ENCODE results near the gene IGSF21.

Gene IGSF21

DNA sequence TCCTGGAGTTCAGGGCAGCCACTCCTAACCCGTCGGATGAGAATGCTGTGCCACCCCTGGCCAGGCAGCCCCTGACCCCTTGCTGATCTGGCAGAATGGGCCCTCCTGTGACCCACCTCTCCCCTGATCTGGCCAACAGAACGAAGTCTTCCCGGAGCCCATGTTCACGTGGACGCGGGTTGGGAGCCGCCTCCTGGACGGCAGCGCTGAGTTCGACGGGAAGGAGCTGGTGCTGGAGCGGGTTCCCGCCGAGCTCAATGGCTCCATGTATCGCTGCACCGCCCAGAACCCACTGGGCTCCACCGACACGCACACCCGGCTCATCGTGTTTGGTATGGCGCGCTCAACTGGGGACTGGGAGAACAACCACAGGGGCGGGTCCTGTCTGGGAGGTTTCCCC, 269.1 kb downstream of the IGSF21 start:
- no peak for FAIRE-seq

DNA sequence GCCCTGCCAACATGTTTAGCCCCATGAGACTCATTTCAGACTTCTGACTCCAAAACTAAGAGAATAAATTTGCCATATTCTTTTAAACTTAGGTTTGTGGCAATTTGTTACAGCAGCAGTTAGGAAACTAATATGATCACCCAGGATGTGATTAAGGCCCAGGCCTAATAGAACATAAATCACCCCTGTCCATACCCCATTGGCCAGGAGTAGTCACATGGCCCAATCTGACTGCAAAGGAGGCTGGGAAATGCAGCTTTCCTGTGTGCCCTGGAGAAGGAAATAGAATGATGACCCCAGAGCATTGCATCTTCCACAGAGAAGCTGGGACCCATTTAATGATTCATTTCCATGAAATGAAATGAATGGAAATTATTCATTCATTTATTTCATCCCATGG, 272.7 kb downstream of the IGSF21 start:
- no peak for FAIRE-seq

DNA sequence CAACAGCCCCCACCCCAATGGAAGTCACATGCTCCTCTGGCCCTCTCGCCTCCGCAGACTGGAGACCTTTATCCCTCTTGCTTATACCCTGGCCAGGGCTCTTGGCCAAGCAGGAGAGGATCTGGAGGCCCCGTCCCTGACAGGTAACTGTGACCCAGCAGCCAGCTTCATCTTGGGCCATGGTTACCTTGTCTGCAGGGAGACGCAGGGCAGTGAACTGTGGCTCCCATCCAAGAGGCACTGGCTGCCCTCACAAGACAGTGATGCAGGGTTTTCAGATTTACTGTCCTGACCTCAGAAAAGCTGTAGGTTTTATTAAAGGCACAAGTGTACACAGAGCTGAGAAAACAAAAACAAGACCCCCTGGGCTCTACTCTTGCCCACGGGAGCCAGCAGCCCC, 276.5 kb downstream of the IGSF21 start:
- no peak for FAIRE-seq

DNA sequence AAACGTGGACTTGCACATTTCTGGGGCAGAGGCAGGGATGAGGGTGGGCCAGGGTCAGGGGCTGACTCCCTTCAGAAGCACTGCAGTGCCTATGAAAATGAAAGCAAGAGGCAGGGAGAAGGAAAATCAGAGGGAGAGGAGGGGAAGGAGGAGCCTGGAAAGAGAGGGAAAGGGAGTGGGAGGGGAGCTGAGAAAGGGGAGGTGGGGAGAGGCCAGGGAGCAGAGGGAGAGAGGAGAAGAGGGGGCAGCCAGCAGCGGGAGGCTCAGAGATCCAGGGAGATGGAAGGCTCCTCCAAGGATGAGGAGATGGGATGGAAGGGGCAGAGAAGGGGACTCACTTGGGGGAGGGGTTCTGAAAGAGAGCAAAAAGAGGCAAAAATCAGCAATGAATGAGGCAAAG, 276.9 kb downstream of the IGSF21 start:
- no peak for FAIRE-seq

DNA sequence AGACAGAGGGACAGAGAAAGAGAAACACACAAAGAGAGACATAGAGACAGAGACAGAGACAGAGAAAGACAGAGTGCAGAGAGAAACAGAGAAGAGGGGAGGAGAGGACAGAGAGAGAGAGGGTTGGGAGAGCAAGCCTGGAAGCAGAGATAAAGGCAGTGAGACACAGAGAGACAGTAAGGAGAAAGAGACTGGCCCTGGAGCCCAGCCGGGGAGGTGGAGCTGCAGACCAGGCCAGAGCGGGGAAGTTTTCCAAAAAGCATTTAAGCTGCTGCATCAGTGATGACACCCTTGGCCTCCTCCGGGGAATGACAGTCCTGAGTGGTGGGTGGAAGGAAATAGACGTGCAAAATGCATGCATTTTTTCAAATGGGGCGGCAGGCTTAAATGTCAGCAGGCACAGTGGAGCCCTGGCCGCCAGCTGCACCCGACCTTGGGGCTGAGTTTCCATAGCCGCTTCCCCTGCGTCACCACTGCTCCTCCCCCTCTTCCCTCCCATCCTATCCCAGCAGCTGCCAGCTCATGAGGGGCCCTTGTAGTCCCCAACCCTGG, 277.7 kb downstream of the IGSF21 start:
- no peak for FAIRE-seq

GRCh38 chr1:18386591-18386990, 279.0 kb downstream of the IGSF21 start:
- FAIRE-seq = no peak

DNA sequence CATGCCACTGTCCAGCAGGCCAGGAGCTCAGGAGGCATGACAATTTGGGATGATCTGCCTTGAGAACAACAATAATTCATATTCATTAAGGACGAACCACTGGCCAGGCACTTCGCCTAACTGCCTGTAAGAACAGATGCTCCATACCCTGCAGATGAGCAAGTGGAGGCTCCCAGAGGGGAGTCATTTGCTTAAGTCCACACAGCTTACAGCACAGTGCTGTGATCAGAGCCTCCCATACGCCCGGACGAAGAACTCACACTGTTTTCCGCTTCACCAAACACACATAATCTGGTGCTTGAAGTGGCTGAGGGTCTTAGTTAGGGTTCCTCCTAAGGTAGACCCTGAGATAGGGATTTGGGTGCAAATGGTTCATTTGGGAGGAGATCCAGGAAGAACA, 279.7 kb downstream of the IGSF21 start:
- FAIRE-seq = no peak

GRCh38 chr1:18390953-18391352, 283.4 kb downstream of the IGSF21 start:
- no peak for FAIRE-seq

DNA sequence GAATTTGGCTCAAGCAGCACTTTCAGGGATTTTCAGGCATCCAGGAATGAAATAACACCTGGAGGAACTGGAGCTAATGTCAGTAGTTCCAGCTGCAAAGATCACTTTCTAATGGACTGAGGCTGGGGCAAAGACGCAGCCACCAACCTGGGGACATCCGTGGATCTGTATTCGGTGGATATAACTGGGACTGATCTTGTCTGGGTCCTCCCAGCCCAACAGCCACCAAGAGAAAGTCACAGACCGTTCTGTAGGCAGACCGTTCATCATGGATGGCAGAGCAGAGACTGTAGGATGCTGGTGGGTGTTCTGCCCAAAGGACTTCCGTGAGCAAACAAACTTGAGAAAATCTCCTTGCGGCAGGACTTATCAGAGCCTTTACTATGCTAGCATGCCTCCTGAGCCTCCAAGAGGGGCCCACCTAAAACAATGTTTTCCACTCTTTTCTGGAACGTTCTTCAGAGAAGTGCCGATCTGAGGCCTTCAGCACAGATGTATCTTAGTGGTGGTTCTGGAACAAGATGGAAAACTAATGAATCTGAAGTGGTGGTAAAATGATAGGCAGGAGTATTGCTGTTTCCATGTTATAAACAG, 287.1 kb downstream of the IGSF21 start:
- FAIRE-seq = no peak

DNA sequence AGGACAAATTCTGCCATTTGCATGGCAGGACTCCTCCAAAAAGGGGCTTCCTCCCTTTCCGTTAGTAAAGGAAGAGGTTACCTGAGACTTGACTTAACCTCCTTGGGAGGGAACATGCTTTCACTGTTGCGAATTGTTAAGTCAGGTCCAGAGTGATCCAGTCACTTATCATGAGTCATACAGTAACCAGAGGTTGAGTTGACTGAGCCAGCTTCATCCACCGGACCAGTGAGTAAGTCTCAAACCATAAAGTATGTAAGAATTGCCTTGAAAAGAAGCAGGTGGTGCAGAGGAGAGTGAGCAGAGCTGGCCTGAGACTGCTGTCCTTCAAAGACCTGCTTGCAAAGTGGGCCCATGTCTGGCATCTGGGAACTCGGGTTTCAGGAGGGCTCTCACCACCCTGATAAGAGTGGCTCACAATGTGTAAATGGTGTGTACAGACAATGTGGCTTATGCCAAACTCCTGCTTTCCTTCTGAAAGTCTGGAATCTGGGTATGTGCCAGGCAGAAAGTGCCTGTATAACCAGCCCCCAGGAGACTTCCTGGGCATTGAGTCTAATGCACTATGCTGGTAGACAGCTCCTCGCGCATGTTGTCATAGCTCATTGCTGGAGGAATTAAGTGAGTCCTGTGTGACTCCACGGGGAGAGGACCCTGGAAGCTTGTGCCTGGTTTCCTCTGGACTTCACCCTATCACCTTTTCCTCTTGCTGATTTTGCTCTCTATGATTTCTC, 288.8 kb downstream of the IGSF21 start:
- no peak for FAIRE-seq

DNA sequence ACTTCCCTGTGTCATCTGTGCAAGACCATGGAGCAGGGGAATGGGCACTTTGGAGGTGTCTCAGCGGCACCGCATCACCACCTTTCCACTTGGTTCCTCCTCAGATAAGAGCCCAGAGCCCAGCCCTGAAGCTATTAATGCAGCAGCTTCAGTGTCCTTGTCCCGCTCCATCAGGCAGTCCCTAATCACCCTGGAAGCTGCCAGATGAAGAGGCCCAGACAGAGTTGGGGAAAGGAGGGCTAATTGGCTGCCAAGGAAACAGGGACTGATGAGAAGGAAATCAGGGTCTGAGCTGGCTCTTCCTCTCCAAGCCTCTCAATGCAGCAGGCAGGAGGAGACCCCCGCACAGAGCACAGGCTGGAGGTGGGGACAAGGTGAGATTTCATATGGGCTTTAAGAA, 290.0 kb downstream of the IGSF21 start:
- no peak for FAIRE-seq

DNA sequence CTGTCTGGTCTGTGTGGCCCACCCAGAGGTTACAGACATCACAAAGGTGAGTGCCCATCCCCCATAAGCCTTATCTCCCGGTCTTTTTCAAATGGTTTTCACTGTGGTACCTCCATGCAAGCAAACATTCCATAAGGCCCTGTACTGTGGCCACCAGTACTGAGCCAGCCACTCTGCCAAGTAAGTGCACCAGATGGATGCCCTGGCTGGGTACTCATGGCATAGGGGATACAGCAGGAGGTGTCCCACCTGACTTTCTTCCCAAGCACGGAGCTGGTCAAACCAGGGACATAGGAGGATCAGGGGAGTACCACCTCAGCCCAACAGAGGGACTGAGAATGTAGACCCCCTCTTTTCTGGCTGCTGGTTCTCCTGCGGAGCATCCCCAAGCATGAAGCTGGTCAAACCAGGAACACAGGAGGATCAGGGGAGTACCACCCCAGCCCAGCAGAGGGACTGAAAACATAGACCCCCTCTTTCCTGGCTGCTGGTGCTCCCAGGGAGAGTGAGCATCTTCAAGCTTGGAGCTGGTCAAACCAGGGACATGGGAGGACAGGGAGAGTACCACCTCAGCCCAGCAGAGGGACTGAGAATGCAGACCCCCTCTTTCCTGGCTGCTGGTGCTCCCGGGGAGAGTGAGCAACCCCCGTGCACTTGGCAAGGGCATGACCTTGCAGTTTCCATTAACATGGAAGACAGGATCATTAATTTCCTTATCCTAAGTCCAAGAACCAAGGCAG, 291.4 kb downstream of the IGSF21 start:
- no peak for FAIRE-seq

DNA sequence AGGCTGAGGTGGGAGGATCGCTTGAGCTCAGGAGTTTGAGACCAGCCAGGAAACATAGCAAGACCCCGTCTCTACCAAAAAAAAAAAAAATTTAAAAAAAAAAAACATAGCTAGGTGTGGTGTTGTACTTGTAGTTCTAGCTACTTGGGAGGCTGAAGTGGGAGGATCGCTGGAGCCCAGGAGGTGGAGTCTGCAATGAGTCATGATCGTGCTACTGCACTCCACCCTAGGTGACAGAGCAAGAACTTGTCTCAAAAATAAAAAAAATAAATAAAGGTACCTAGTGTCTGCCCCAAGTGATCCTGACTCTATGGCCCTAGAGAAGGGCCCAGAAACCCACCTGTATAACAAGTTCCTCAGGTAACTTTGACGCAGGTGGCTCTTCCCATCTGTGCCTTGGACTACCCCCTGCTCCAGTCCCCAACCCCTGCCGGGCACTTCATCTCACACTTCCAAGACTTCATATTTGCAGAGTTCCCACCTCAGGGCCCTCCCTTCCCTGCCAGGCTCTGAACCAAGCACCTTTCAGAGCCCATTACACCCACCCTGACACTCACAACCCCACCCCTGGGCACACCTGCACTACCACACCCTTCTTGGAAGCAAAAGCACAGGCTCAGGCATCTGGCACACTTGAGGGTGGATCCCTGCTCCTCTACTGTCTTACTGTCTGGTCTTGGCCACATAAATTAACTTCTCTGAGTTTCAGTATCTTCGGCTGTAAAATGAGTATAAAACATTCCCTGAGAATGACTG, 292.9 kb downstream of the IGSF21 start:
- no peak for FAIRE-seq

DNA sequence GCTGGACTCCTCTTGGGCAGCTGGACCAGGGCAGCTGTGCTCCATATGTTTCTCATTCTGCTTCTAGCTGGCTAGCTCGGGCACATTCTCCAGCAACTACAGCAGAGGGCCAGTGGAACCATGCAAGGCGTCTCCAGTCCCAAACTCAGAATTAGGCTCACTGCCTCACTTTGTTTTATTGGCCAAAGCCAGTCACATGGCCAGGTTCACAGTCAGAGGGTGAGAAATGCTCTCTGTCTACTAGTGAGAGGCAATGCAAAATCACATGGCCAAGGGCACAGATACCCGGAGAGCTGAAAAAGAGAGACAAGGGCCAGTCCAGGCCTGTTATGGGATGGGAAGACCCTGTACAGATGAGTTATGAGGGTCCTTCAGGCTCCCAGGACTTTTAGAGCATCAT, 294.3 kb downstream of the IGSF21 start:
- FAIRE-seq = no peak

DNA sequence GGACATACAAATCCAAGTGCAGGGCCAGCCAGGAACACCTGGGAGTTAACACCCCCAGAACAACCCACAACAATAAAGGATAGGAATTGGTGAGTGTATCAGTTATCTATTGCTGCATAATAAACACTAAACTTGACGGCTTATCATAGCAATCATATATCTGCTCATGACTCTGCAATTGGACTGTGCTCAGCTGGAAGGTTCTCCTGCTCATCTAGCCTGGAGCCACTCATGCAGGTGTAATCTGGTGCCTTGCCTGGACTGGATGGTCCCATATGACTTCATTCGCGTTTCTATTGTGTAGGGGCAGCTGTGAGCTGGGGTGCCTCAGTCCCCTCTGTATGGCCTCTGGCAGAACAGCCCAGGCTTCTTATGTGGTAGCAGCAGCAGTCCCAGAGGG, 296.9 kb downstream of the IGSF21 start:
- FAIRE-seq = no peak

GRCh38 chr1:18407166-18408045, 299.8 kb downstream of the IGSF21 start:
- no peak for FAIRE-seq

DNA sequence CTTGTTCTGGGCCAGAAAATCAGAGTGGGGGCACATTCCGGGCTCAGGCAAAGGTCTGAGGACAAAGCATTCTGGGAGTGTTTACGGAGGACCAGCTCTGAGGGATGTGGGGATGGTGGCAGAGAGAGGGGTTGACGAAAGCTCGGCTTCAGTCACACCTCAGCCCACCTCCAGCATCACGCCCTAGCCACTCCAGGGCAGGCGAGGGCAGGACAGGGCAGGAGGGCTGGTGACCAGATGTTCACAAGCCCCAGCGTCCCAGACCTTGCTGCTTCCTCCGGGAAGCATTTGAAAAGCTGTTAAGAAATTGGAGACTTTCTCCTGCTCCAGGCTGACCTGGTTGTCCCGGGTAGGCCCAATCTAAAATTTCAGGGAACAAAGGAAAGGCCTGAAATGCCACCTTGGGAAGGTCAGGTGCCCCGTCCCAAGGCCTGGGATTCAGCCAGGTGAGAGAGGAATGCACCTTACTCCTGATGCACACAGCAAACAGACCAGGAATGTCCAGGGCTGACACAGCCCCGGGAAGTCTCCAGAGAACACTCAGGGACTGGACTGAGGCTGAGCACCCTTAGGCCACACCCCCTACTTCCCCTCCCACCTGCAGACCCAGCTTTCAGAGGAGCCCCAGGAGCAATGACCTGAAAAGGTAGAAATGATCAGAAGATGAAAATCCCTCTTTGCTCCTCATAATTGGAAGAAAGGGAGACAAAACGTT, 301.2 kb downstream of the IGSF21 start:
- FAIRE-seq = no peak

DNA sequence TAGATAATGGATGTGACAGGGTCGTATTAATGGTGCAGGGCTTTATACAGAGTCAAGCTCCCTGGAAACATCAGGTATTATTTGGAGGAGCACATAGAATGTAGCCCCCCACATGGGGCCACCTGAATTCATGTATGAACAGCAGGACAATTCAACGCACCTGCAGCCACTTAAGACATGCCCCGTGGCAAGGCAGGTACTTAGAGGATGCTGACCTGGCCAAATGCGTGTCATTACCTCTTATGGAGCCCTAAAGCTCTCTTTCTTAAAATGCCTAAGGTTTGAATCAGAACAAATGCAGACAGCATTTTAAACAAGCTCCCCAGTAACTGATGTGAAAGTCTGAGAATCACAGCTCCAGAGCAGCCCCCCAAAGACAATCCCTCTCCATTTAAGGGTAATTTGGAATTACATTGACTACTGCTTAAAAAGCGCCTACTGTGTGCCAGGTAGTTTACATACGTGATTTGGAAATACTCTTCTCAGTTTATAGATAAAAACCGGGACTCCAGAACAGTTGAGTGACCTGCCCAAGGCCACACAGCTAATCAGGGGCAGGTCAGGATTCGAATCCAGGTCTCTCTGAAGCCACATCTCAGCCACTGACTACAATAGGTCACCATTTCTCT, 302.1 kb downstream of the IGSF21 start:
- FAIRE-seq = no peak

- no peak for FAIRE-seq
Measured at GRCh38 chr1:18410407-18410806, 302.8 kb downstream of the IGSF21 start.

DNA sequence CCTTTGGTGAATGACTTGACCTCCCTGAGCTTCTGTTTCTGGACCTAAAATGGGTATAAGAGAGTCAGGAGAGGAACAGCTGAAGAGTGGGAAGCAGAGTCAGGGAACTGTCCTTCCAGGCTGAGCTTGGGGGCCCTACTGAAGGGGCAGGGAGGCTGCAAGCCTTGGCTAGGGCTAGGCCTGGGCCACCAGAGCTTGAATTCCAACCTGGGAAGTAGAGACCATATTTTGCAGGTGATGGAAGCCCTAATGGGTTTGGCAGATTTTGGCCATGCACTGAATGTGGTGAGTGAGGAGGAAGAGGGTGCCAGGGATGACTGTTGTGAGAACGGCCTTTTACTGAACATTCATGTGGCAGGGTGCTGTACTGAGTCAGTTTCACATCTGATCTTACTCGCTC, 303.7 kb downstream of the IGSF21 start:
- no peak for FAIRE-seq

Data from endometrium (tissue), 2 donors.